Mucosa of gallbladder (tissue), 1 donor: Measurements from ENCODE around the gene APEH. TPM values are rescaled to one million over a fixed set of nuclear protein-coding genes. Genes with fewer than 3 reads are reported as not detected.

ENCODE experiments used
- DNase-seq: peaks from one replicate; pipeline ENCODE4 v3.0.0-alpha.2; 2020; ENCODE audit warnings: low spot score
- total RNA-seq: library from RNA; stranded (reverse); gene quantifications from one replicate; pipeline ENCODE4 v1.2.1, GENCODE V29; 2021
- donor health status: DM: no; HTN: no; CAD: no.

The APEH gene
- total RNA-seq, 1 donor from 2014 or later = 128 TPM

- no peak for DNase-seq
These were observed 23.5 kb upstream of the APEH start for GRCh38 chr3:49650637-49651036.

GRCh38 chr3:49652218-49652902 lies 21.8 kb upstream of the APEH start:
- DNase-seq = no peak

DNA sequence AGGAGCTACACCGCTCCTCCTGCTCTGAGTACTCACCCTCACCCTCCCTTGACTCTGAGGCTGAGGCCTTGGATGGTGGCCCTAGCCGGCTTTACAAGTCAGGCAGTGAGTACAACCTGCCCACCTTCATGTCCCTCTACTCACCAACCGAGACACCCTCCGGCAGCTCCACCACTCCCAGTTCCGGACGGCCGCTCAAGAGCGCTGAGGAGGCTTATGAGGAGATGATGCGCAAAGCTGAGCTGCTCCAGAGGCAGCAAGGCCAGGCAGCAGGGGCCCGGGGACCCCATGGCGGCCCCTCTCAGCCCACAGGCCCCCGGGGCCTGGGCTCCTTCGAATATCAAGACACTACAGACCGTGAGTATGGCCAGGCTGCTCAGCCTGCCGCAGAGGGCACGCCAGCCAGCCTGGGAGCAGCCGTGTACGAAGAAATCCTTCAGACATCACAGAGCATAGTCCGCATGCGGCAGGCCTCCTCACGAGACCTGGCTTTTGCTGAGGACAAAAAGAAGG lies 21.2 kb upstream of the APEH start:
- no peak for DNase-seq

DNA sequence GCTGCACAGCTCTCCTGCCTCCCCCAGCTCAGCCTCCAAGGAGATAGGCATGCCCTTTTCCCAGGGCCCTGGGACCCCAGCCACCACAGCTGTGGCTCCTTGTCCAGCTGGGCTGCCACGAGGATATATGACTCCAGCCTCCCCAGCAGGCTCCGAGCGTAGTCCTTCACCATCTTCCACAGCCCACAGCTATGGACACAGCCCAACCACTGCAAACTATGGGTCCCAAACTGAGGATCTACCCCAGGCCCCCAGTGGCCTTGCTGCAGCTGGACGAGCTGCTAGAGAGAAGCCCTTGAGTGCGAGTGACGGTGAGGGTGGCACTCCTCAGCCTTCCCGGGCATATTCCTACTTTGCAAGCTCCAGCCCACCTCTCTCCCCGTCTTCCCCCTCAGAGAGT lies 20.5 kb upstream of the APEH start:
- no peak for DNase-seq

DNA sequence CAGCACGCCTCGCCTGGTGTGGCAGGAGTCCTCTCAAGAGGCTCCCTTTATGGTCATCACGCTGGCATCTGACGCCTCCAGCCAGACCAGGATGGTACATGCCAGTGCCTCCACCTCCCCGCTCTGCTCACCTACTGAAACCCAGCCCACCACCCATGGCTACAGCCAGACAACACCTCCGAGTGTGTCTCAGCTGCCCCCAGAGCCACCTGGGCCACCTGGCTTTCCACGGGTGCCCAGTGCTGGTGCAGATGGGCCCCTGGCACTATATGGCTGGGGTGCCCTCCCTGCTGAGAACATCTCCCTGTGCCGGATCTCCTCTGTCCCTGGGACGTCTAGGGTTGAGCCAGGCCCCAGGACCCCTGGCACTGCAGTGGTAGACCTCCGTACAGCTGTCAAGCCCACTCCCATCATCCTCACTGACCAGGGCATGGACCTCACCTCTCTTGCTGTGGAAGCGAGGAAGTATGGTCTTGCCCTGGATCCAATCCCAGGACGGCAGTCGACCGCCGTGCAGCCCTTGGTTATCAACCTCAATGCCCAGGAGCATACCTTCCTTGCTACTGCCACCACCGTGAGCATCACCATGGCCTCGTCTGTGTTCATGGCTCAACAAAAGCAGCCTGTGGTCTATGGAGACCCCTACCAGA lies 19.9 kb upstream of the APEH start:
- no peak for DNase-seq

DNA sequence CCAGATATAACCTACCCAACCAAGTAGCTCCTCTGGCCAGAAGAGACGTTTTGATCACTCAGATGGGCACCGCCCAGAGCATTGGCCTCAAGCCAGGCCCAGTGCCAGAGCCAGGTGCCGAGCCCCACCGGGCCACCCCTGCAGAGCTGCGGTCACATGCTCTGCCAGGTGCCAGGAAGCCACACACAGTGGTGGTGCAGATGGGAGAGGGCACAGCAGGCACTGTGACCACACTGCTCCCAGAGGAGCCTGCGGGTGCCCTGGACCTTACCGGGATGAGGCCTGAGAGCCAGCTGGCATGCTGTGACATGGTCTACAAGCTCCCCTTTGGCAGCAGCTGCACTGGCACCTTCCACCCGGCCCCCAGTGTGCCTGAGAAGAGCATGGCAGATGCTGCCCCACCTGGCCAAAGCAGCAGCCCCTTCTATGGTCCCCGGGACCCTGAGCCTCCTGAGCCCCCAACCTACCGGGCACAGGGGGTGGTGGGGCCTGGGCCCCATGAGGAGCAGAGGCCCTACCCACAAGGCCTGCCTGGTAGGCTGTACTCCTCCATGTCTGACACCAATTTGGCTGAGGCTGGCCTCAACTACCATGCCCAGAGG lies 19.1 kb upstream of the APEH start:
- no peak for DNase-seq

DNA sequence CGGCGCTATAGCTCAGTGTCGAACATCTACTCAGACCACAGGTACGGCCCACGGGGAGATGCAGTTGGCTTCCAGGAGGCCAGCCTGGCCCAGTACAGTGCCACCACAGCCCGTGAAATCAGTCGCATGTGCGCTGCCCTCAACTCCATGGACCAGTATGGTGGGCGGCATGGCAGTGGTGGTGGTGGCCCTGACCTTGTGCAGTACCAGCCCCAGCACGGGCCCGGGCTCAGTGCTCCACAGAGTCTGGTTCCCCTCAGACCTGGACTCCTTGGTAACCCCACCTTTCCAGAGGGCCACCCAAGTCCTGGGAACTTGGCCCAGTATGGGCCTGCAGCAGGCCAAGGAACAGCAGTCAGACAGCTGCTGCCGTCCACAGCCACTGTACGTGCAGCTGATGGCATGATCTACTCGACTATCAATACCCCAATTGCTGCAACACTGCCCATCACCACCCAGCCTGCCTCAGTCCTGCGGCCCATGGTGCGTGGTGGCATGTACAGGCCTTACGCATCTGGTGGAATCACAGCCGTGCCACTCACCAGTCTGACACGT lies 18.3 kb upstream of the APEH start:
- no peak for DNase-seq

GRCh38 chr3:49656541-49657112 lies 17.5 kb upstream of the APEH start:
- DNase-seq = no peak

GRCh38 chr3:49657208-49657915 lies 16.8 kb upstream of the APEH start:
- no peak for DNase-seq

GRCh38 chr3:49658711-49659110 lies 15.4 kb upstream of the APEH start:
- no peak for DNase-seq

GRCh38 chr3:49659756-49660155 lies 14.4 kb upstream of the APEH start:
- DNase-seq = no peak

- DNase-seq = no peak
These were observed 12.9 kb upstream of the APEH start for GRCh38 chr3:49661281-49661680.

DNA sequence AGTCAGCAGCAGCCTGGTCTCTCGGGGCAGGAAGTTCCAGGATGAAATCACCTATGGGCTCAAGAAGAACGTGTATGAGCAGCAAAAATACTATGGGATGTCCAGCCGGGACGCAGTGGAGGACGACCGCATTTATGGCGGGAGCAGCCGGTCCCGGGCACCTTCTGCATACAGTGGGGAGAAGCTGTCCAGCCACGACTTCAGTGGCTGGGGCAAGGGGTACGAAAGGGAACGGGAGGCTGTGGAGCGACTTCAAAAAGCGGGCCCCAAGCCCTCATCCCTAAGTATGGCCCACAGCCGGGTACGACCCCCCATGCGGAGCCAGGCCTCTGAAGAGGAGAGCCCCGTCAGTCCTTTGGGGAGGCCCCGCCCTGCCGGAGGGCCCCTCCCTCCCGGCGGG lies 12.1 kb upstream of the APEH start:
- no peak for DNase-seq

DNA sequence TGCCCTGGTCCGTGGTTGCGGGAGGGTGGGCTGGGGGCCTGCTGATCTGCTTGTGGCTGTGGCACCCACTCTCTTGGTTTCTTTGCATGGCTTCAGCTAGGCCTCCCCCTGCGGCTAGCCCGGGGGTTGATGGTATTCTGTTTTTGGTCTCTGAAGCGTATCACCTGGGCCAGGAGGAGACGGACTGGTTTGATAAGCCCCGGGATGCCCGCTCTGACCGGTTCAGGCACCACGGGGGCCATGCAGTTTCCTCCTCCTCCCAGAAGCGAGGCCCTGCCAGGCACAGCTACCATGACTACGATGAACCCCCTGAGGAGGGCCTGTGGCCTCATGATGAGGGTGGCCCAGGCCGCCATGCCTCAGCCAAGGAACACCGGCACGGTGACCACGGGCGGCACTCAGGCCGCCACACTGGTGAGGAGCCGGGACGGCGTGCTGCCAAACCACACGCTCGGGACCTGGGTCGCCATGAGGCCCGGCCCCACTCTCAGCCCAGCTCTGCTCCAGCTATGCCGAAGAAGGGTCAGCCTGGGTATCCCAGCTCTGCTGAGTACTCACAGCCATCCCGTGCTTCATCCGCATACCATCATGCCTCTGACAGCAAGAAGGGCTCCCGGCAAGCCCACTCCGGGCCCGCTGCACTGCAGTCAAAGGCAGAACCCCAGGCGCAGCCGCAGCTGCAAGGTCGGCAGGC lies 11.3 kb upstream of the APEH start:
- no peak for DNase-seq

DNA sequence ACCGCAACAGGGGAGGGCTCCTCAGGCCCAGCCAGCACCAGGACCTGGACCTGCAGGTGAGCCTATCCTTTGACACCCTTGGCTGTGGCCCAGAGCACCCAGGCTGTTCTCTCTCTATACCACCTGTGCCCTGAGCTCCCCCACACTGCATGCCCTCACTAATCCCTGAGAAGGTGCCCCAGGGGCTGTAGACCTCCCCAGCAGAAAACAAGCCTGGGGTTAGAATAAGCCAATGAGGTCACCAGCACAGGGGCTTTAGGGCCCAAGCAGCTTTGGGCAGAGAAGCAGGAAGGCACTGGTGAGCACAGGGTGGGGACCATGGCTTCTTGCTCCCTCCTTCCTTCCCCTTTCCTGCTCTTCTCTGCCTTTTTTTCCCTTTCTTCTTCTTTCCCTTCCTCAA lies 10.3 kb upstream of the APEH start:
- no peak for DNase-seq

DNA sequence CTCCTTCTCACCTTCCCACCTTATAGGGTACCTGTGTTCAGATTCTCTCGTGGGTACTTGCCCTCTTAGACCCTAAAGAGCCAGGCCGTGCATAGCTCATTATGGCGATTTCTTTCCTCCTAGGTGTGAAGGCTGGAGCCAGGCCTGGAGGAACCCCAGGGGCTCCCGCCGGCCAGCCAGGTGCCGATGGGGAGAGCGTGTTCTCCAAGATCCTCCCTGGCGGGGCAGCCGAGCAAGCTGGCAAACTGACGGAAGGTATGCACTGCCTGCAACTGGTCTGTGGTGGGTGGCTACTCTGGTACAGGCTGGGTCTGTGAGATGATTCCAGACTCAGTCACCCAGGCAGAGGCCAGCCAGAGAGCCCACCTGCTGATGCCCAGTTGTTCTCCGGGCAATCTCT lies 9.9 kb upstream of the APEH start:
- DNase-seq = no peak

DNA sequence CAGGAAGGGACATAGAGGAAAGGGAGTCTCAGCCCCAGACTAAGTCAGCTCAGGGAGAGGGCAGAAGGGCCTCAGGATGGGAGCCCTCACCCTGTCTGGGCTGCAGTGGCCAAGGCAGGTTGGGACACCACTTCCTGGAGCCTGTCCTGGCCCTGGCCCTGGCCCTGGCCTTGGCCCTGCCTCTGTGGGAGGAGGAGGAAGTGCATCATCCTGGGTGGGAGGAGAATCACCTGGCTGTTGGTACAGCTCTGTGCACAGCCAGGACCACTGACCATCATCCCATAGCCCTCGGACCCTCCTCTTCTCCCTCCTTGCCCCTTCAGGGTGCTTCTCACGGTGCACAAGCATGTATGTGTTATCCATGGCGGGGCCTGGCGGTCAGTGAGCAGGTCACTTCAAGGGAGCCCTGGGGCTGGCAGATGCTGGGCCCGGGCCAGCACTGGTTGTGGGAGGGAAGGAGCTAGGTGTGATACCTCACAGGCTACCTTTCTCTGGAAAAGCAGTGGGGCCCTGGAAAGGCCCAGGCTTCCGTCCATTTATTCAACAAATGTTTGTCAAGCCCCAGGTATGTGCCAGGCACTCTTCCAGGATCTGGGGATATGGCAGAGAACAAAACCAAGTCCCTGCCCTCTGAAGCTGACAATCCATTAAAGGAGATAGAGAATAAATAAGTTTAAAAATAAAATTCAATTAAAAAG lies 8.2 kb upstream of the APEH start:
- DNase-seq = no peak

GRCh38 chr3:49666592-49666991 lies 7.6 kb upstream of the APEH start:
- no peak for DNase-seq

DNA sequence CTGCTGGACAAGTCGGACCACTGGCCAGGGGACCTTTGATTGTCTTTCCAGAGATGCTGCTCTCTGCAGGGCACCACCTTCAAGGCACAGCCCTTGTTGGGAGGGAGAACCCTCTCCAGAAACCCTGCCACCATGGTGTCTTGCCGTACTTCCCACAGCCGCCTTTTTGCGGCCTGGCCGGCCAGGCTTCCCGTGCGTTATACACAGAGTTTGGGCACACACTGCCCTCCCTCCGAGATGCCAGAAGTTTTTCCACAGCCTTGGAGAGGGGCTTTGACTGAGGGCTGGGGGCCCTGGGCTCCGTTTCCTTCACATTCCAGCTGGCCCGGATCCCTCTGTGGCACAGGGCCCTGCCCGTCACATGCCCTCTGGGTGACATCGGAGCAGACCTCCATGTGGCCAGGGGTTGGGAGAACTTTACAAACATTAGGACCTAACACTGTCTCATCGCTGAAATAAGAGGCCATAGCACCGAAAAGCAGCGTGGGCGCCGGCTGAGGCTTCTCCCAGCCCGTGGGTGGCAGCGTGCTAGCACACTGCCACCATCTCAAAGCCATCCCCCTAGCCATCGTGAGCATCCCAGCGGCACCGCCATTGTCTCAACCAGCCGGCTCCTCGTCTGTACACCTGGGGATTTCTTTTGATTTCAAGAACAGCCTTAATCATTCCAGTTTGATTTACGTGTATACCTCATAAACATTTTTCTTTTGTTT lies 6.3 kb upstream of the APEH start:
- no peak for DNase-seq

DNA sequence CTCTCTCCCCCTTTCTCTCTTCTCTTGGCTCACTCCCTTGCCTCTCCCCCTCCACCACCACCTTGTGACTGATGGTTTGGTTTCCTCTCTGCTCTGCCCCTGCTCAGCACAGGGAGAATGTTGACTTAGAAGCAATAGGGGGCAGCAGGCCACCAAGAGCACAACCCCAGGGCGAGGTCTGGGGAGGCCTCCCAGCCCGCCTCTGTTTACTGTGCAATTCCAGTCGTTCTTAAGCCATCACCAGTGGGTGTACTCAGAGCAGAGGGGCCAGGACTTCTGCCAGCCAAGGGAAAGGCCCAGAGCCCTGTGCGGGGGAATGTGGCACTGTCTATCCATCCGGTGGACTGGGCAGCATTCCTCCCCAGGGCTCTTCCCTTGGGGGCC lies 5.7 kb upstream of the APEH start:
- no peak for DNase-seq
